IMR-90 (cell line): Measurements from ENCODE around the gene PSG7.
"Not testable (repeated sequence)": the region's sequence is repeated elsewhere in the genome, so short reads cannot be mapped to it uniquely, and the experiment has no call there.

Experiments
- BHLHE40 ChIP-seq: fragments of 150-350 bp; IDR thresholded peaks from 2 replicates; pipeline ENCODE4 v1.6.1; 2016; ENCODE audit warnings: mild to moderate bottlenecking, low read depth, low read length
- POLR2A ChIP-seq: IDR thresholded peaks from 2 replicates; pipeline ENCODE4 v1.6.1; 2012; ENCODE audit warnings: mild to moderate bottlenecking, low read depth, low read length
- SMC3 ChIP-seq: fragments of 150-350 bp; IDR thresholded peaks from 2 replicates; pipeline ENCODE4 v1.6.1; 2016; ENCODE audit warnings: low read depth, mild to moderate bottlenecking, antibody characterized with exemption, low read length, moderate library complexity
- TF ChIP-seq, protein P1 (sequence below): conservative IDR thresholded peaks from 2 replicates; pipeline ENCODE4 v1.5.1; 2012; ENCODE audit warnings: mild to moderate bottlenecking, low read depth, low read length, improper control_type of control experiment

DNA sequence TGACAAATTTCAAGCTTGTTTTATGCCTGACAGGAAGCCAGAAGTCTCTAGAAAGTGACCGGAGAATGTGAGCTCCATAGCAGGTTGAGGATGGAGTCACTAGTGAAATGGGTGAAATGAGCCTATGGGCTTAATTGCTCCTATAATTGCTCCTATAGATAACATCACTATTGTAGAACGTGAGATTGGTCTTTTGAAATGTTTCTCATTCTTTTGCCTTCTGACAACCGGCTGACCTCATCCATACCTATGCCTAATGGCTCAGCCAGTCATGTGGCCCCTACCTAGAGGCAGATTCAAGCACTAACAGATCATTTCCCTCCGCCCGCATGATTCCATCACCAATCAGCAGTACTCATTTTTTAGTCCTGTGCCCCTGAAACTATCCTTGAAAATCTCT lies 23.5 kb downstream of the PSG7 start:
- not testable (repeated sequence) for TF ChIP-seq SMC3, POLR2A, BHLHE40
- TF ChIP-seq, protein P1, sequence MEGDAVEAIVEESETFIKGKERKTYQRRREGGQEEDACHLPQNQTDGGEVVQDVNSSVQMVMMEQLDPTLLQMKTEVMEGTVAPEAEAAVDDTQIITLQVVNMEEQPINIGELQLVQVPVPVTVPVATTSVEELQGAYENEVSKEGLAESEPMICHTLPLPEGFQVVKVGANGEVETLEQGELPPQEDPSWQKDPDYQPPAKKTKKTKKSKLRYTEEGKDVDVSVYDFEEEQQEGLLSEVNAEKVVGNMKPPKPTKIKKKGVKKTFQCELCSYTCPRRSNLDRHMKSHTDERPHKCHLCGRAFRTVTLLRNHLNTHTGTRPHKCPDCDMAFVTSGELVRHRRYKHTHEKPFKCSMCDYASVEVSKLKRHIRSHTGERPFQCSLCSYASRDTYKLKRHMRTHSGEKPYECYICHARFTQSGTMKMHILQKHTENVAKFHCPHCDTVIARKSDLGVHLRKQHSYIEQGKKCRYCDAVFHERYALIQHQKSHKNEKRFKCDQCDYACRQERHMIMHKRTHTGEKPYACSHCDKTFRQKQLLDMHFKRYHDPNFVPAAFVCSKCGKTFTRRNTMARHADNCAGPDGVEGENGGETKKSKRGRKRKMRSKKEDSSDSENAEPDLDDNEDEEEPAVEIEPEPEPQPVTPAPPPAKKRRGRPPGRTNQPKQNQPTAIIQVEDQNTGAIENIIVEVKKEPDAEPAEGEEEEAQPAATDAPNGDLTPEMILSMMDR, result not testable (repeated sequence)
